Hepatocyte (in vitro differentiated cells): Measurements from ENCODE around the gene CCDC150.

ENCODE experiments used
- CTCF ChIP-seq: fragments of 200-600 bp; sonication (generic); IDR thresholded peaks from 2 replicates; pipeline ENCODE4 v1.5.1; 2016; ENCODE audit warnings: antibody characterized with exemption, mild to moderate bottlenecking; ENCODE audit not compliant: poor library complexity
- EZH2phosphoT487 ChIP-seq: fragments of 200-600 bp; sonication (generic); IDR thresholded peaks from one replicate; pipeline ENCODE4 v1.6.1; 2018; ENCODE audit warnings: antibody characterized with exemption, mild to moderate bottlenecking, low read depth, moderate library complexity; ENCODE audit not compliant: unreplicated experiment, severe bottlenecking

GRCh38 chr2:196638765-196639164 lies 750 bp upstream of the CCDC150 start:
- no peak for TF ChIP-seq CTCF
- no peak for TF ChIP-seq EZH2phosphoT487
